ENCODE measurements around the gene PLA2G1B. TPM values are rescaled to one million over a fixed set of nuclear protein-coding genes. Genes with fewer than 3 reads are reported as not detected.

The PLA2G1B gene
- total RNA-seq, result not detected

DNA sequence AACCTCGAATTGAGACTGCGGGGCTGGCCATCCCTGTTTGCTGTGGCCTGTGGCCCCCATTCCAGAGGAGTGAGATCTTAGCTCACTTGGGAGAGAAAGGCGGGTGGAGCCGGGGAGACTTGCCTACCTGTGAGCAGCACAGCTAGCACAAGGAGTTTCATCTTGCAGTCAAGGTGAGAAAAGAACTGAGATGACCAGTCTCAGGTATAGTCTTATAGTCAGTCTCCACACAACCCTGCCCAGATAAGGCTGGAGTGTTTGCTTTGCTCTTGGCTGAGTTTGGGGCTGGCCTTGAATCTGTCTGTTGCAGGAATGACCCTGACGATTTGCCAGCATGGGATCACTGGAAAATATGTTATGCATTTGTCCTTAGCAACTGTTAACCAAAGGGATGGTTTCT lies at the start of gene PLA2G1B:
Gene PLA2G1B, minus strand, starts transcription at position 187 of the 400 bp plus-strand sequence. Its CDS starts 26 bp downstream, at position 161.
- Mint-ChIP-seq H3K27ac (no peak within 1 kb of the TSS), H3K36me3 (no peaks in the 10 kb centered on the region), H3K4me3 (no peak within 1 kb of the TSS), H3K9me3 (no peaks in the 10 kb centered on the region), H3K27me3 (peaks cover 1% of the 10 kb centered on the region), H3K4me1 (peaks cover 9% of the 10 kb centered on the region)
- DNase-seq, result no peak
- ATAC-seq (ENCODE audit: low read depth), result no peak
- POLR2A ChIA-PET, result interaction anchor here (0.8 to 1.0 kb wide), 2 partner anchors 10 to 126 kb away, joined by 3 read pairs; partner anchors contain the start of gene RPLP0

DNA sequence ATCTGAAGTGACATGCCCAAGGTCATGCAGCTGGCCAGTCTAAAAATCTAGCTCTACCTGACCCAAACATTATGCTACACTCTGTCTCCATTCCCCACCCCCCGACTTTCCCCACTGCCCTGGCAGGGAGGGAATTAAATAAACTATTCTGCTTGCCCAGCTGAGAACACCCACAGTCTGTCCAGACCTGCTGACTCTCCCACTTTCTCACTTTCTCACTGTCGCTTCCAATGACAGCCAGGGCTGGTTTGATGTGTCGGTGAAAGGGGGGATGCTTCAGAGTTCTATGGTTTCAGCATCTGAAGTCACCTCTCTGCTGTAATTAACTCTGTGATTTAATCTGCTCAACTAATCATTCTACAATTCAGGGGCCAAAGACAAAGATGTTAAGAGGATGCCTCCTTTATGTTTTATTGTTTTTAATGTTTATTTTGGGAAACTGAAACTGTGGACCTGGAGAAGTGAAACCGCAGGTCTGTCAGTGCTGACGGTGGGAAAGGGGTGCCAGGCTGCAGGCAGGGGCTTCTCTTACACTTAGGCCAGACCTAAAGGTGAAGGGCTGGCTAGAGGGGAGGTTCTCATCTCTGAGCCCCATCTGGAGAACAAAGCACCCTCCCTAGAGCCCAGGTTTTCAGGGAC lies 49.5 kb upstream of the PLA2G1B start:
- Mint-ChIP-seq H3K4me3 (no peak overlapping the region), H3K27me3 (peaks cover 57% of the 10 kb centered on the region), H3K27ac (no peak overlapping the region), H3K36me3 (no peaks in the 10 kb centered on the region), H3K4me1 (no peaks in the 10 kb centered on the region), H3K9me3 (no peaks in the 10 kb centered on the region)
- POLR2A ChIA-PET, result no interaction called here
- DNase-seq (no peak), ATAC-seq (ENCODE audit: low read depth) (no peak)

- H3K27me3 Mint-ChIP-seq, result peaks cover 58% of the 10 kb centered on the region
- no peaks in the 10 kb centered on the region for H3K4me1 Mint-ChIP-seq
- no peak for ATAC-seq (ENCODE audit: low read depth)
- no peaks in the 10 kb centered on the region for H3K9me3 Mint-ChIP-seq
- no peak for DNase-seq
- H3K36me3 Mint-ChIP-seq, result no peaks in the 10 kb centered on the region
- H3K27ac Mint-ChIP-seq, result no peak overlapping the region
- POLR2A ChIA-PET, result no interaction called here
- H3K4me3 Mint-ChIP-seq, result no peak overlapping the region
These were observed 48.8 kb upstream of the PLA2G1B start for GRCh38 chr12:120376416-120376815.

GRCh38 chr12:120376009-120376408 lies 48.4 kb upstream of the PLA2G1B start:
- Mint-ChIP-seq H3K36me3 (no peaks in the 10 kb centered on the region), H3K9me3 (no peaks in the 10 kb centered on the region), H3K27me3 (peaks cover 61% of the 10 kb centered on the region), H3K4me3 (no peak overlapping the region), H3K27ac (no peak overlapping the region), H3K4me1 (no peaks in the 10 kb centered on the region)
- POLR2A ChIA-PET, result no interaction called here
- no peak for DNase-seq
- ATAC-seq (ENCODE audit: low read depth), result no peak

DNA sequence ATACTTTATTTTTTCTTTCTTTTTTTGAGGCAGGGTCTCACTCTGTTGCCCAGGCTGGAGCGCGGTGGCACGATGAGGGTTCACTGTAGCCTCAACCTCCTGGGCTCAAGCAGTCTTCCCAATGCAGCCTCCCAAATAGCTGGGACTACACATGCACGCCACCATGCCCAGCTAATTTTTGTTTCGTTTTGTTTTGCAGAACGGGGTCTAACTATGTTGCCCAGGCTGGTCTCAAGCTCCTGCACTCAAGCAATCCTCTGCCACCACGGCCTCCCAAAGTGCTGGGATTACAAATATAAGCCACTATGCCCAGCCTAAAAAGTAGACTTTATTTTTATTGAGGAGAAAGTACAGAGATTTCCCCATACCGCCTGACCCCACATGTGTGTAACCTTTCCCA lies 46.1 kb upstream of the PLA2G1B start:
- Mint-ChIP-seq H3K36me3 (no peaks in the 10 kb centered on the region), H3K27ac (no peak overlapping the region), H3K27me3 (peaks cover 71% of the 10 kb centered on the region), H3K4me1 (no peaks in the 10 kb centered on the region), H3K4me3 (no peak overlapping the region), H3K9me3 (no peaks in the 10 kb centered on the region)
- POLR2A ChIA-PET, result no interaction called here
- ATAC-seq (ENCODE audit: low read depth), result no peak
- DNase-seq, result no peak

GRCh38 chr12:120370343-120371243 lies 43.0 kb upstream of the PLA2G1B start:
- DNase-seq (no peak), ATAC-seq (ENCODE audit: low read depth) (no peak)
- Mint-ChIP-seq H3K9me3 (no peaks in the 10 kb centered on the region), H3K4me3 (peak overlapping the region; percentile 56), H3K4me1 (no peaks in the 10 kb centered on the region), H3K36me3 (no peaks in the 10 kb centered on the region), H3K27me3 (peaks cover 78% of the 10 kb centered on the region), H3K27ac (no peak overlapping the region)
- POLR2A ChIA-PET, result no interaction called here

DNA sequence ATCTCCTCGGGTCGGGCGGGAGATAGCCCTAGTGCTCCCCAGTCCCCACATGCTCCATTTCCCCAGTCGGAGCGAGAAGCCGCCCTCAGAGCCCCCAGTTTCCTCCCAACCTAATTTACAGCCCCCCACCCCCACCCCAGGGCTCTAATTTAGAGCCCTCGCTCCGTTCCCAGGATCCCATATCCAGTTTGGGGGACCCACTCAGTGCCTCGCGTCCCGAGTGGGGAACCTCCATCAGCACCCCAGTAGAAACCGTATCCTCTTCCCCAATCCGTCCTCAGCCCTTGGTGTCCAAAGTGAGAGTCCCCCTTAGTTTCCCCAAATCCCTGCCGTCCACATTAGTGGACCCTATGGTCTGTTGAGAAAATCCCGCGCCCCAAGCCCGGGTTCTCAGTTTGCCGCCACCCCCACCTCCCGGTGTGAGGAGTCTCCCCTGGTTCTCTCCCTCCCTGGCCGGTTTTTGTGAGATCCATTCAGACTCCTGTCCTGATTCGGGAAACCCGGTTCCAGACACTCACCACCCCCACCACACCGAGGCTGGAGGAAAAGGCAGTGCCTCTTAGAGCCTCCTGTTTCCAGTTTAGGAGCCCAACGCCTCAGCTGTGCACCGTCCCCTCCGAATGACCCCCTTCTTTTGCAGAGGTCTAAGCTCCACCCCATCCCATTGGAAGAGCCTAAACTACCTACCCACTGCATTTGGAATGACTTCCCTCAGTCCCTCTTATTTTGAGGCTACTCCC lies 42.2 kb upstream of the PLA2G1B start:
- POLR2A ChIA-PET, result no interaction called here
- H3K4me1 Mint-ChIP-seq, result no peaks in the 10 kb centered on the region
- ATAC-seq (ENCODE audit: low read depth), result no peak
- no peak for DNase-seq
- peaks cover 70% of the 10 kb centered on the region for H3K27me3 Mint-ChIP-seq
- peak overlapping the region; percentile 56 for H3K4me3 Mint-ChIP-seq
- no peaks in the 10 kb centered on the region for H3K9me3 Mint-ChIP-seq
- no peaks in the 10 kb centered on the region for H3K36me3 Mint-ChIP-seq
- no peak overlapping the region for H3K27ac Mint-ChIP-seq

DNA sequence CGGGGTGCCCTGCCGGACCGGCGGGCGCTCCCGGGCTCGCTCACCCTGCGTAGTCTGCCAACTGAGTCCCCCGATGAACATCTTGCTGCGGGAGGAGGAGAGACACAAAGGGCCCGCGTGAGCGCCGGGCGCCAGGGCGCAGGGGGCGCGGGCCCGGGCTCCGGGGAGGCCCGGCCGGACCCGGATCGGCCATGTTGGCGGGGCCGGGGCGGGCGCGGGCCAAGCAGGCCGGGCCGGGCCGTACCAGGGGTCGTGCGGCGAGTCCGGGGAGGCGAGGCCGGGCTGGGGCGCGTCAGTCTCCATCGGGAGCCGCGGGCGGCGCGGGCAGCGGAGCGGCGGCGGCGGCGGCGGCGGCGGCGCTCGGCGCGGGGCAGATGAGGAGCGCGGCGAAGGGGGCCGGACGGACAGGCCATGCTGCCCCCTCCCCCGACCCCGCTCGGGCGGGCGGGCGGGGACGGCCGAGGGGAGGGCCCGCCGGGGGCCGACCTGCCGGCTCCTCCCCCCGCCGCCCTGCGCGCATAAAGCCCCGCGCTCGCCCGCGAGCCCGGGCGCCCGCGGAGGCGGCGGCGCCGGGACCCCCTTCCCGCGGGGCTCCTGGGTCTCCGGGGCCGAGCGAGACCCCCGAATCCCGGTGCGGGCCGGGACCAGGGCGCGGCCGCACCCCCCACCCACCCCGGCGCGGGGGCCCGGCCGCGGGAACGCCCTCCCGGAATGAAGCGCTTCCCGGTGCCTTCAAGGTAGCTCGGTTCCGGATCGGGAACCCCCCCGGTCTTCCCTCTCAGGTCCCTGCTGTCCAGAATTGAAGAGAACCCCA lies 41.4 kb upstream of the PLA2G1B start, which contains the start of gene MSI1:
Gene MSI1, minus strand, starts transcription at position 376 of the 814 bp plus-strand sequence. Its CDS starts 73 bp downstream, at position 303.
- ATAC-seq (ENCODE audit: low read depth) (peak; percentile 28), DNase-seq (peak; percentile 45)
- H3K27me3 Mint-ChIP-seq, result peaks cover 71% of the 10 kb centered on the region
- H3K9me3 Mint-ChIP-seq, result no peaks in the 10 kb centered on the region
- POLR2A ChIA-PET, result no interaction called here
- H3K4me1 Mint-ChIP-seq, result no peaks in the 10 kb centered on the region
- H3K4me3 Mint-ChIP-seq, result peak within 1 kb of the TSS; percentile 56
- no peaks in the 10 kb centered on the region for H3K36me3 Mint-ChIP-seq
- H3K27ac Mint-ChIP-seq, result no peak within 1 kb of the TSS

GRCh38 chr12:120367924-120368788 lies 40.6 kb upstream of the PLA2G1B start:
- Mint-ChIP-seq H3K4me3 (no peak overlapping the region), H3K36me3 (no peaks in the 10 kb centered on the region), H3K27me3 (peaks cover 75% of the 10 kb centered on the region), H3K27ac (no peak overlapping the region), H3K9me3 (no peaks in the 10 kb centered on the region), H3K4me1 (no peaks in the 10 kb centered on the region)
- ATAC-seq (ENCODE audit: low read depth), result no peak
- no peak for DNase-seq
- POLR2A ChIA-PET, result no interaction called here

GRCh38 chr12:120367233-120367923 lies 39.8 kb upstream of the PLA2G1B start:
- H3K9me3 Mint-ChIP-seq, result no peaks in the 10 kb centered on the region
- ATAC-seq (ENCODE audit: low read depth) (no peak), DNase-seq (no peak)
- POLR2A ChIA-PET, result no interaction called here
- no peak overlapping the region for H3K27ac Mint-ChIP-seq
- peak overlapping the region; percentile 21 for H3K4me3 Mint-ChIP-seq
- peaks cover 75% of the 10 kb centered on the region for H3K27me3 Mint-ChIP-seq
- H3K36me3 Mint-ChIP-seq, result no peaks in the 10 kb centered on the region
- H3K4me1 Mint-ChIP-seq, result no peaks in the 10 kb centered on the region

- H3K4me3 Mint-ChIP-seq, result no peak overlapping the region
- ATAC-seq (ENCODE audit: low read depth) (no peak), DNase-seq (no peak)
- no peaks in the 10 kb centered on the region for H3K9me3 Mint-ChIP-seq
- peaks cover 76% of the 10 kb centered on the region for H3K27me3 Mint-ChIP-seq
- H3K36me3 Mint-ChIP-seq, result no peaks in the 10 kb centered on the region
- H3K4me1 Mint-ChIP-seq, result no peaks in the 10 kb centered on the region
- POLR2A ChIA-PET, result no interaction called here
- H3K27ac Mint-ChIP-seq, result no peak overlapping the region
These were observed 39.3 kb upstream of the PLA2G1B start for GRCh38 chr12:120366845-120367232.

DNA sequence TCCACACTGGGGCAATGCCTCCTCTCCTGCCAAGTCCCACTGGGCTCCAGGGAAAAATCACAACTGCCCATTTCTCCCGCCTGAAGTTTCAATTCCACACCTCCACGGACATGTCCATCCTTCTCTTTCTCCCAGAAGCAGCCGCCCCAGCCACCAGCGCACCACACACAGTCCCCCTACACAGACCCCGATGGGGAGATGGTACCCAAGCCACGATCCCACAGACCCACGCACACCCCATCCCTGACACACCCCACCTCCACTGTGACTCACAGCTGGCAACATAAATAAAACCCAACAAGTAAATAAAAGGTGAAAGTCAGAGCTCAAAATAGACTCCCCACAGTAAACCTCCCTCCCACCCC lies 38.7 kb upstream of the PLA2G1B start:
- ATAC-seq (ENCODE audit: low read depth) (no peak), DNase-seq (no peak)
- Mint-ChIP-seq H3K27me3 (peaks cover 73% of the 10 kb centered on the region), H3K4me3 (no peak overlapping the region), H3K4me1 (no peaks in the 10 kb centered on the region), H3K36me3 (no peaks in the 10 kb centered on the region), H3K9me3 (no peaks in the 10 kb centered on the region), H3K27ac (no peak overlapping the region)
- POLR2A ChIA-PET, result no interaction called here
